Activated CD8-positive, alpha-beta memory T cell treated with anti-CD3 and anti-CD28 coated beads for 1 hour (primary cell): ENCODE measurements around the gene SSR3.
"Not testable (repeated sequence)": the region's sequence is repeated elsewhere in the genome, so short reads cannot be mapped to it uniquely, and the experiment has no call there.

Experiments used
- DNase-seq, 2 donors: peaks; one replicate each; pipeline ENCODE4 v3.0.0-alpha.2; 2020; ENCODE audit warnings: low read depth in 1 of 2; ENCODE audit errors: extremely low read depth in 1 of 2

Gene SSR3

GRCh38 chr3:156576651-156577348 lies 21.9 kb upstream of the SSR3 start:
- DNase-seq: no peak

DNA sequence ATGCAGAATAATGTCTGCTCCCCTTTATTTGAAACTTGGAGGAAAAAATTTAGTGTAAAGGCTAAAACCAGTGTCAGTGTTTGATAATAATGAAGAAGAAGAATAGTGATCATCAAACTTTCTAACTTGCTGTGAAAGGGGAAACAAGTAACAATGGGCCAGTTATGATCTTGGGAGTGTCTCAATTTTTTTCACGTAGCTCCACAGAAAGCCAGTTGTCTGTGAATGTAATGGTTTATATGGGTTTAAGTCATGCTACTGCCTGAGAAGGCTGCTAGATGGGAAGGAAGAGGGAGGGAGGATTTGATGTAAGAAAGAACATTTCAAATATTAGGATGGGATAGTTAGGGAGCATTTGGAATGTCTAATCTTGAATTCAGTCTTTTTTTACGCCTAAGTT lies 21.1 kb upstream of the SSR3 start:
- no peak for DNase-seq

- DNase-seq: no peak
These were observed 20.7 kb upstream of the SSR3 start for GRCh38 chr3:156575641-156576040.

GRCh38 chr3:156569881-156570280 lies 15.0 kb upstream of the SSR3 start:
- not testable (repeated sequence) for DNase-seq

GRCh38 chr3:156569016-156569415 lies 14.1 kb upstream of the SSR3 start:
- not testable (repeated sequence) for DNase-seq

DNA sequence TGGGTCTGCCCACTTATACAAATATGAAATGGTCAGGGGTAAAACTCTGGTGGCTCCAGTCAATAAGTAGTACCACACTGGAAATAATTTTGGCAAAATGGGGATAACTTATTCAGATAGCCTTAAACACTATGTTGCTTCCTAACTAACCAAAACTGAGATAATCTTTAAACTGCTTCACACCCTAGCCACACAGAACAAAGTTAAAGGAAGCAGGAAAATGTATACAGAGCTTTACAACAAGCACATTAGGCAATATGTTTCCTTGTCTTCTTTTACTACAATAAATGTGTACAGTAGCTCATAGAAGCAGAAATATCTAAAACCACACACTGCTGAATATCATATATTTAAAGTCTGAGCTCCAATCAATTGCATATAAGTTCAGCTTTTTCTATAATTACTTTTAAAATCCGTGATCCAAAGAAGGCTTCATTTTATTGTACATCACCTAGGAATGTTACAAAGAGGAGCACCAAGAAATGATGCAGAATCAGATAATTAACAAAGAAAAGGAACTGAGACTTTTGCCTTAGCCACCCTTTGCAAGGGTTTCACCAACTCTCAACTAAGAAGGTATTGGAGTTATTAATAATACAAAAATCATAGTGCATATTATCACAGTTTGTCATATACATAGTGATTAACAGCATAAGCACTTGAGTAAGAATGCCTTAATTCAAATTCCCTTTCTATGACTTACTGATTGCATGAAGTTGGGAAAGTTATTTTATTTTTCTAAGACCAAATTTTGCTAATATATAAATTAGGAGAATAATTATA lies 9.2 kb upstream of the SSR3 start:
- DNase-seq: no peak

- DNase-seq: not testable (repeated sequence)
These were observed 7.6 kb upstream of the SSR3 start for GRCh38 chr3:156562486-156562885.

DNA sequence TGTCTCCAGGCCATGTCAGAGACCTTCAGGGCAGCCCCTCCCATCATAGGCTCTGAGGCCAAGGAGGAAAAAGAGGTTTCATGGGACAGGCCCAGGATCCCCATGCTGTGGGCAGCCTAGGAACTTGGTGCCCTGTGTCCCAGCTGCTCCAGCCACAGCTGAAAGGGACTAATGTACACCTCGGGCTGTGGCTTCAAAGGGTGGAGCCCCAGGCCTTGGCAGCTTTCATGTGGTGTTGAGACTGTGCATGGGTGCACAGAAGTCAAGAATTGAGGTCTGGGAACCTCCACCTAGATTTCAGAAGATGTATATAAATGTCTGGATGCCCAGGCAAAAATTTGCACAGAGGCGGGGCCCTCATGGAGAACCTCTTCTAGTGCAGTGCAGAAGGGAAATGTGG lies 6.6 kb upstream of the SSR3 start:
- no peak for DNase-seq

DNA sequence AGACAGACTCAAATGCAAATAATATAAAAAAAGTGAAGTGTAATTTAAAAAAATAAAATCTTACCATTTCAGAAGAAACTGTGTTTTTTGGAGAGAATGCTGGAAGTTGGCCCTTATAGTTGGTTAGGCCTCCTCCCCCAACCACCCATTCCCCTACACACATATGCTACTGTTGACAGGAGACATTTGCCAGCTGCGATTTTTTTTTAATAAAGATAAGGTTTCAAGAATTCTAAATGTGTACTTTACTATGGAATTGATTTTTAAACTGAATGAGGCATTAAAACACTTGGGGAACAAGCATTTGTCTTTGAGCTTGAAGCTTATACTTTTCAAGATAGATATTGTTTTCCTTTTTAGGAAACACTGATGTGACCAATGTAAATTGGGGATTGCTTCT lies 4.4 kb upstream of the SSR3 start:
- no peak for DNase-seq

- no peak for DNase-seq
These were observed 3.5 kb upstream of the SSR3 start for GRCh38 chr3:156558389-156558788.

DNA sequence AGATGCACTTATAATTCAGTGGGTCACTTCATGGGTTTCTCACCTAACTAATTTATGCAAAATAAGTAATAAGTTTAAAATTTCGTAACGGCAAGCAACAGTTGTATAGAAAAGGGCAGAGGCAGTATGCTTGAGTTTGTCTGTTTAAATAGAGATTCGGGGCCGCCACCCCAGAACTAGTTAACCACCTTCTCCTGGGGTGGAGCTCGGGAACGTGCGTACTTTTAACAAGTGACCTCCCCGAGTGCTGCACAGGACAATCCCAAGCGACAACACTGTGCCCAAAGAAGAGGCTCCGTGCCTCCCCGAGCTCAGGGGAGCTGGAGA lies 439 bp downstream of the SSR3 start:
- no peak for DNase-seq

- no peak for DNase-seq
These were observed 1.1 kb downstream of the SSR3 start for GRCh38 chr3:156553705-156554356.

DNA sequence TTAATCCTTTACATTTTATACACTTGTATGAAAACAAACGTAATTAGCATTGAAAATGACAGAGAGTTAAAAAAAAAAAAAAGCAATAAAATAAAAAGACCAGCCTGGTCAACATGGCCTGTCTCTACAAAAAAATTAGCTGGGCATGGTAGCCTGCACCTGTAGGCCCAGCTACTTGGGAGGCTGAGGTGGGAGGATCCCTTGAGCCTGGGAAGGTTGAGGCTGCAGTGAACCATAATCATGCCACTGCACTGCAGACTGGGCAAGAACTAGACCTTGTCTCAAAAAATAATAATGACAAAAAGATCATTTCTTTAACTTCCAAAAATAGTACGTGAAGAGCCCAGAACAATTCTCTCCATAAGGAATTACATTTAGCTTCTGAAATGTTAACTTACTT lies 1.9 kb downstream of the SSR3 start:
- DNase-seq: no peak

- no peak for DNase-seq
These were observed 3.2 kb downstream of the SSR3 start for GRCh38 chr3:156551746-156552145.

DNA sequence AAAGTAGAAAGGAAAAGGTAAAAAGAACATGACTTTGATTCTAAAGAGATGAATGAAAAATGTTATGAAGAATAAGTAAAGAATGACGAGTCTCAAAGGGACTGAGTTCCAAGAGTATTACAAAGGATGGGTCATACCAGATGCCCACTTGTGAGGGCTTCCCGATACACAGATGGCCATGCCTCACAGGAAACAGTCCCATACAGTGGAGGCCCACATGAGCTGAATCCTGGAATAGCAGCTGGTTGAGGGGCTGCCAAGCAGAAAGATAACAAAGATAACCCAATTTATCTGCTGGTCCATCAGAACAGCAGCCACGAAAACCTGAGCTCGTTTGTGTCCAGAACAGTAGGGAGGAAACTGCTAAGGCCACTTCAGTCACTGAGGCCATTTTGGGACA lies 3.7 kb downstream of the SSR3 start:
- DNase-seq: no peak

DNA sequence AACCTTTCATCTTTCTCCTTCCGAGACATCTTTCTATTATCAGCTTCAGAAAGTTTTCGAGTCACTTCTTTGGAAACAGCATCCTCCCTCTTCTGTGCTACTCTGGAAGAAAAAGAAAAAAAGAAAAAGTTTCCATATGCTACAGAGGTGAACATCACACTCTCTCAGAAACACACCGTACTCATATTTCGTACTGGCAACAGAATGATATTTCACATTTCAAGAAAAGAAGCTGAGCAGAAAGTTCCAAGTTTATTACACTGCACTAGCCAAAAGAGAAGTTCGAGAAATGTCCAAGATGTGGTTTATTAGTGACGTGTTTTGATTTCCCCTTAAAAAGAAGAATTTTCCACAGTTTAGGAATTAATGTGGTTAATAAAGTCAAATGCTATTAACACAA lies 6.0 kb downstream of the SSR3 start:
- DNase-seq: no peak

DNA sequence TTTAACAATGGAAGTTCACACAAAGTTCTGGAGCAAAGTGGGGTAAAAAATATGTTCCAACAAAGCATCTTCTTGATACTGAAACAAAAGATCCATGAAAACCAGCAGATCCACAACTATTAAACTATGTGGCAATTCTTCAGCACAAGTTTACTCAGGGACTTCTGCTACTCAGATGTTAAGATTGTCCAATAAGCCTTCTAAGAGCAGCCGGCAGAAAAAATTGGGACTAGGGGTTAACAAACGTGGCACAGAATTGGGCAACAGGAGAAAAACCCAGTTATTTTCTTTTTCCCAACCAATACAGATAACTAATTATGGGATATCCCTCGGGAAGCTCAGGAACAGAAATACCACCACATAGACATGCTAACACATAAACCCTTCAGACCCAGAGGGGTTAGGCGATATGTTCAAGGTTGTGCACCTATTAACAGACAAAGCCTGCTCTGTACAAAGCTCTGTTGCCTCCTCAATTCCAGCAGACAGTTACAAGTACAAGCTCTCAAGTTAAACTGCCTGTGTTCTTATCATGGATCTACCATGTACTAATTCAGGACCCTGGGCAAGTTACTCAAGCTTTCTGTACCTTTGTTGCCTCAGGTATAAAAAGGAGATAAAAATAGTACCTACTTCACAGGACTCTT lies 6.8 kb downstream of the SSR3 start:
- DNase-seq: no peak

DNA sequence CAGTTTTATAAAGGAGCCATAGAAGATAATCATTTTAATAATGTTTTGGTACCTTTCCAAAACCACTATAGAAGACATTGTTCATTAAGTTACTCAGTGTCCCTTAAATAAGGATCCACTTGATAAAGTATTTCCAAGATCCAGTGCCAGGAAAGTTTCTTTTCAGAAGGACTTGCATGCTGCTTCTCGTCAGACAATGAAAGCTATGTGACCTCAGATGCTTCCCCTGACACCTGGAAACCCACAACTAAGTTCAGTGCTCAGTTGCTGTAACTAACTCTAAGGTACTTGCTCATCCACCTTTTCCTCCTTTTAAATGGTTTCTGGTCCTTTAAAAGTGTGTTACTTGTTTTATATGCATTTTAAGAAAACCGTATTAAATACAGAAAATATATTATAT lies 7.3 kb downstream of the SSR3 start:
- no peak for DNase-seq

DNA sequence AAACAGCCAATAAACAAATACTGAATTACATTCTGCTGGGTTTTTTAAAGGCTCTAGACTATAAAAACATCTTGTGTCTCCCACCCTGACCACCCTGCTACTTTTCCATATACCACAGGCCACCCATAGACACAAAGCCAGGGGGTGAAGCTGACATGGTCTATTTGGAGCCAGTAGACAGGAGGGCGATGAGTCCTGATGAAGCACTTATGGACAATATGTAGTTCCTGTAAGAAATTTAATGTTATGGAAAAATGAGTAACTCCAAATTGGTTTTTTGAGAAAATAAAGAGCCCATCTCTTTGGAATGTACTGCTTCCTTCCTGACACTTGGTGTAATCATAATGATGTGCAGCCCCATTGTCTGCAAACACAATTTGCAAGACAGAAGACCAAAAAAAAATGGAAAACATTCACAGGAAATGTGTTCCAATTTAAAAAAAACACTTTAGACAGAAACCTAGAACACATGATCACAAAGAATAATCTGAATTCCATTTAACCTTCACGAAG lies 11.8 kb downstream of the SSR3 start:
- no peak for DNase-seq

GRCh38 chr3:156542101-156543042 lies 12.5 kb downstream of the SSR3 start:
- DNase-seq: no peak
